ENCODE measurements around the gene PIGV.
"Not testable (repeated sequence)": the region's sequence is repeated elsewhere in the genome, so short reads cannot be mapped to it uniquely, and the experiment has no call there.

The PIGV gene

GRCh38 chr1:26837665-26838064 is 49.9 kb downstream of the PIGV start:
- DNase-seq: not testable (repeated sequence)

DNA sequence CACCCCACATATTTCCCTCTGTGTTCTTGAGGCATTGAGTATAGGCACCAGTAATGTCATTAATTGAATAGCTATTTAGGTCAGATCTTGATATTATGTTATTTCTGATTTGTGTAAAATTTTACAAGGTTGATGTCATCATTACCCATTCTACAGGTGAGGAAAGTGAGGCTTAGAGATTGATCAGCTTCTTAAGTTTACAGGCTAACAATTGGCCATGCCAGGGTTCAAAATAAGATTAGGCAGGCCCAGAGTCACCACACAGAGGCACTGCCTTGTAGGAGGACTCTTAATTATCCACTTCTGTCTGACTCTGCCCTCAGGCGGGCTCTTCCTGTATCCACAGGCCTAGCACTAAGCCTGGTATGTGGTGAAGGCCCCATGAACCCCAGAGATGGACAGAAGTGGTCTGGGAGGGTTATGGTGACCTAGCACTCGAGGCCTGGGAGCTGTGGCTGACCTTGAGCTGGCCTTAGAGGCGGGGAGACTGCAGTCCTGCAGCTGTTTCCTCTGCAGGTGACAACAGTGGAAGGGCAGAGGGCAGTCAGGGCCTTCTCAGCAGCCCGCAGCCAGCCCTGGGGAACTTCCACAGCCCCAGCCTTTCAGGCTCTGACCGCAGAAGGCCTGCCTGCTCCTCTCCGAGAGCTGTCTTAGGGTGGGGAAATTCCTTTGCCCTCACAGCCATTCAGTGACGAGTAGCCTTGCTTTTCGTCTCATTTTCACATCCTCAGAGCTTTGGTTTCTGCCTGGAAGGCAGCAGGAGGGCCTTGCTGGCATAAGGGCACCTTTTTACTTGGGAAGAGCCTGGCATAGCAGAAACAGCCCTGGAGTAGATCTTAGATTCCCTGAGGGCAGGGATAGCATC is 51.0 kb downstream of the PIGV start:
- no peak for DNase-seq

DNA sequence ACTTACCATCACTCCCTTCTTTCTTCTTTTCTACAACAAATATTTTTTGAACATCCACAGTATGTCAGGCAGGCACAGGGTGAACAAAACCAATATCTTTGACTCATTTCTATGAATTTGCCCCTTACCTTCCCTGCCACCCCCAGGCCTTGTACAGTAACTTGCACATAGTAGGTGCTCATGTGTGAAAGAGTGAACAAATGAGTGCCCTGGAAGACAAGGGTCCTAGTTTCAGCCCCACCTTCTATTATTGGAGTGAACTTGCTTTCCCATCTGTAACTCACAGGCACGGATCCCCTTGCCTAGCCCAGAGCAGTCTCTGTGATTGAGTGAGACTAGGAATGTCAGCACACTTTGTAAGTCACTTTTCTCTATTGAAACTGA is 51.6 kb downstream of the PIGV start:
- DNase-seq: no peak

DNA sequence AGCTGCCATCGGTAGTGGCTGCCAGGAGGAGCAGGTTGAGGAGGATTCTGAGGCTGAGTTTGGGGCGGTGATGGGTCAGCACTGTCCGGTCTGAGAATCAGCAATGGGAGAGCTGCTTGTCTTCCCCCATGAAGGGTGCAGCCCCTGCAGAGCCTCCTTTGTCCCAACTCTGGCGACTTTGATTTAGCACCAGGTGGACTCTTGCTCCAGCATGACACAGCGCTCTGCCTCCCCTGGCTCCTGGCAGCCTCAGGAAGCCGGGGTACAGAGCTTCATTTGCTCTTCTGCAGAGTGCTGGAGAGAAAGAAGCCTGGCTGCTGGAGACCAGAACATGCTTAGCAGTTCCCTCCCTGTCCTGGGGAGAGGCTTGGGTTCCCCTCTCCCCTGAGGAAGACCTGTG is 52.0 kb downstream of the PIGV start:
- DNase-seq: no peak

- DNase-seq: no peak
These were observed 56.9 kb downstream of the PIGV start for GRCh38 chr1:26844424-26845196.

GRCh38 chr1:26847826-26848225 is 60.1 kb downstream of the PIGV start:
- not testable (repeated sequence) for DNase-seq
